ENCODE results near the gene TUSC2. TPM values are rescaled to one million over a fixed set of nuclear protein-coding genes. Genes with fewer than 3 reads are reported as not detected.

Gene TUSC2
- total and polyA plus RNA-seq, 2 donors (not counting 1 experiment from before 2014, with no cell fraction given): 28.2 to 29.3 TPM

- H3K4me1 ChIP-seq (ENCODE audit: control insufficient read depth in 2 of 2, insufficient read depth in 2 of 2, low read length in 2 of 2): peaks cover 21 to 33% of the 10 kb centered on the region in 2 donors
- no peak for TF ChIP-seq EZH2 (IDR thresholded peaks at IDR 0.05; ENCODE audit: borderline replicate concordance, insufficient read depth, low read depth, low read length, poor library complexity, severe bottlenecking)
- TF ChIP-seq, protein P1, sequence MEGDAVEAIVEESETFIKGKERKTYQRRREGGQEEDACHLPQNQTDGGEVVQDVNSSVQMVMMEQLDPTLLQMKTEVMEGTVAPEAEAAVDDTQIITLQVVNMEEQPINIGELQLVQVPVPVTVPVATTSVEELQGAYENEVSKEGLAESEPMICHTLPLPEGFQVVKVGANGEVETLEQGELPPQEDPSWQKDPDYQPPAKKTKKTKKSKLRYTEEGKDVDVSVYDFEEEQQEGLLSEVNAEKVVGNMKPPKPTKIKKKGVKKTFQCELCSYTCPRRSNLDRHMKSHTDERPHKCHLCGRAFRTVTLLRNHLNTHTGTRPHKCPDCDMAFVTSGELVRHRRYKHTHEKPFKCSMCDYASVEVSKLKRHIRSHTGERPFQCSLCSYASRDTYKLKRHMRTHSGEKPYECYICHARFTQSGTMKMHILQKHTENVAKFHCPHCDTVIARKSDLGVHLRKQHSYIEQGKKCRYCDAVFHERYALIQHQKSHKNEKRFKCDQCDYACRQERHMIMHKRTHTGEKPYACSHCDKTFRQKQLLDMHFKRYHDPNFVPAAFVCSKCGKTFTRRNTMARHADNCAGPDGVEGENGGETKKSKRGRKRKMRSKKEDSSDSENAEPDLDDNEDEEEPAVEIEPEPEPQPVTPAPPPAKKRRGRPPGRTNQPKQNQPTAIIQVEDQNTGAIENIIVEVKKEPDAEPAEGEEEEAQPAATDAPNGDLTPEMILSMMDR (IDR thresholded peaks at IDR 0.05): no peak
- H3K27me3 ChIP-seq (replicated peaks in 1 of 4; ENCODE audit: control extremely low read depth in 1 of 4, control insufficient read depth in 3 of 4, insufficient read depth in 4 of 4, low read length in 3 of 4): no peaks in the 10 kb centered on the region
- H2AFZ ChIP-seq (ENCODE audit: insufficient read depth, low read depth, low read length, poor library complexity, severe bottlenecking): no peak overlapping the region
- ATAC-seq (ENCODE audit: low read depth) (no peak), DNase-seq (no peak)
- ChIA-PET CTCF (interaction anchor here (0.6 kb wide), 1 partner anchor 31 kb away, joined by 4 read pairs; no protein-coding TSS in a partner anchor), POLR2A (no interaction called here)
- peaks cover 27% of the 10 kb centered on the region for H3K79me2 ChIP-seq (ENCODE audit: control insufficient read depth, insufficient read depth, low read length)
- Mint-ChIP-seq H3K27ac (no peak overlapping the region), H3K4me3 (no peak overlapping the region), H3K9me3 (ENCODE audit: insufficient read depth) (no peaks in the 10 kb centered on the region), H3K27me3 (no peaks in the 10 kb centered on the region), H3K4me1 (peaks cover 36% of the 10 kb centered on the region)
- H4K20me1 ChIP-seq (ENCODE audit: control insufficient read depth, insufficient read depth, low read length, poor library complexity, severe bottlenecking): no peaks in the 10 kb centered on the region
- no peak overlapping the region for H3K27ac ChIP-seq (ENCODE audit: low read length in 2 of 2)
- H3K9ac ChIP-seq (ENCODE audit: low read length): no peak overlapping the region
- intact Hi-C loops (cut with micrococcal nuclease): loop anchor here (10.0 kb wide), 1 partner anchor 1090 kb away; the partner anchor contains the start of gene MANF
- no peaks in the 10 kb centered on the region for H3K9me3 ChIP-seq (ENCODE audit: control extremely low read depth in 1 of 3, control insufficient read depth in 2 of 3, insufficient read depth in 1 of 3, low read length in 2 of 3)
- H3K36me3 ChIP-seq (replicated peaks in 1 of 2; ENCODE audit: control extremely low read depth in 1 of 2, control insufficient read depth in 1 of 2, extremely low read depth in 1 of 2, insufficient read depth in 2 of 2, low read length in 1 of 2): peaks cover 0 to 11% of the 10 kb centered on the region in 2 experiments
- H3K4me3 ChIP-seq (ENCODE audit: control extremely low read depth in 1 of 5, extremely low read depth in 1 of 5, insufficient read depth in 1 of 5, low read depth in 2 of 5, low read length in 4 of 5): no peak overlapping the region
- H3K4me2 ChIP-seq (replicated peaks; ENCODE audit: low read depth, low read length, poor library complexity, severe bottlenecking): no peak overlapping the region
- WGBS (ENCODE audit: insufficient coverage): over 99% methylated on average over 22 of the region's 22 CpGs
Measured at GRCh38 chr3:50294492-50295403, 33.3 kb downstream of the TUSC2 start.

- ATAC-seq (ENCODE audit: low read depth) (no peak), DNase-seq (no peak)
- intact Hi-C loops (cut with micrococcal nuclease): loop anchor here (10.0 kb wide), 1 partner anchor 1091 kb away; the partner anchor contains the start of gene MANF
- WGBS (ENCODE audit: insufficient coverage): 91% methylated on average over 3 of the region's 4 CpGs
- Histone ChIP-seq H3K9ac (ENCODE audit: low read length) (no peak overlapping the region), H2AFZ (ENCODE audit: insufficient read depth, low read depth, low read length, poor library complexity, severe bottlenecking) (no peak overlapping the region), H3K4me2 (replicated peaks; ENCODE audit: low read depth, low read length, poor library complexity, severe bottlenecking) (no peak overlapping the region), H3K36me3 (replicated peaks in 1 of 2; ENCODE audit: control extremely low read depth in 1 of 2, control insufficient read depth in 1 of 2, extremely low read depth in 1 of 2, insufficient read depth in 2 of 2, low read length in 1 of 2) (peaks cover 0 to 18% of the 10 kb centered on the region in 2 experiments), H4K20me1 (ENCODE audit: control insufficient read depth, insufficient read depth, low read length, poor library complexity, severe bottlenecking) (no peaks in the 10 kb centered on the region), H3K27ac (ENCODE audit: low read length in 2 of 2) (no peak overlapping the region), H3K27me3 (replicated peaks in 1 of 4; ENCODE audit: control extremely low read depth in 1 of 4, control insufficient read depth in 3 of 4, insufficient read depth in 4 of 4, low read length in 3 of 4) (no peaks in the 10 kb centered on the region), H3K9me3 (ENCODE audit: control extremely low read depth in 1 of 3, control insufficient read depth in 2 of 3, insufficient read depth in 1 of 3, low read length in 2 of 3) (no peaks in the 10 kb centered on the region), H3K79me2 (ENCODE audit: control insufficient read depth, insufficient read depth, low read length) (peaks cover 27% of the 10 kb centered on the region), H3K4me1 (ENCODE audit: control insufficient read depth in 2 of 2, insufficient read depth in 2 of 2, low read length in 2 of 2) (peaks cover 20 to 31% of the 10 kb centered on the region in 2 donors), H3K4me3 (ENCODE audit: control extremely low read depth in 1 of 5, extremely low read depth in 1 of 5, insufficient read depth in 1 of 5, low read depth in 2 of 5, low read length in 4 of 5) (no peak overlapping the region)
- H3K4me1 Mint-ChIP-seq: peaks cover 30% of the 10 kb centered on the region
- no peaks in the 10 kb centered on the region for H3K27me3 Mint-ChIP-seq
- H3K4me3 Mint-ChIP-seq: no peak overlapping the region
- ChIA-PET POLR2A (no interaction called here), CTCF (interaction anchor here (1.6 kb wide), 1 partner anchor 100 kb away, joined by 5 read pairs; no protein-coding TSS in a partner anchor)
- TF ChIP-seq, protein P1 (IDR thresholded peaks at IDR 0.05): no peak
- no peak for TF ChIP-seq EZH2 (IDR thresholded peaks at IDR 0.05; ENCODE audit: borderline replicate concordance, insufficient read depth, low read depth, low read length, poor library complexity, severe bottlenecking)
- H3K9me3 Mint-ChIP-seq (ENCODE audit: insufficient read depth): no peaks in the 10 kb centered on the region
- no peak overlapping the region for H3K27ac Mint-ChIP-seq
Measured at GRCh38 chr3:50294089-50294488, 33.9 kb downstream of the TUSC2 start.
